Sigmoid colon (tissue), 7 donors: ENCODE measurements around the gene SLC35G1. TPM values are rescaled to one million over a fixed set of nuclear protein-coding genes. Genes with fewer than 3 reads are reported as not detected.

ENCODE experiments used
- DNase-seq: peaks from one replicate; pipeline ENCODE4 v3.0.0-alpha.2; 2019
- H3K27ac ChIP-seq, 4 donors: fragments of 200-600 bp; sonication (generic); one replicate each; pipeline ENCODE4 v1.5.1; 2016 to 2019; ENCODE audit warnings: mild to moderate bottlenecking in 1 of 4
- H3K27me3 ChIP-seq, 3 donors: fragments of 200-600 bp; sonication (generic); one replicate each; pipeline ENCODE4 v1.5.1; 2019; ENCODE audit warnings: mild to moderate bottlenecking in 1 of 3
- H3K36me3 ChIP-seq, 4 donors: fragments of 200-600 bp; sonication (generic); one replicate each; pipeline ENCODE4 v1.5.1; 2016 to 2019
- H3K4me1 ChIP-seq, 4 donors: fragments of 200-600 bp; sonication (generic); one replicate each; pipeline ENCODE4 v1.5.1; 2017 to 2019
- H3K4me3 ChIP-seq, 4 donors: fragments of 200-600 bp; sonication (generic); one replicate each; pipeline ENCODE4 v1.5.1; 2017 to 2019; ENCODE audit warnings: mild to moderate bottlenecking in 2 of 4, moderate library complexity in 1 of 4
- H3K9me3 ChIP-seq, 4 donors: fragments of 200-600 bp in 3 of 4; sonication (generic) in 3 of 4; one replicate each; pipeline versions ENCODE4 v1.5.1 to v1.6.1; 2013 to 2019
- CTCF ChIP-seq, 4 experiments: fragments of 450-650 bp in 3 of 4; fragments of 200-600 bp in 1 of 4; IDR thresholded peaks; one replicate each; pipeline ENCODE4 v1.5.1; 2016 to 2019; ENCODE audit warnings: antibody characterized with exemption in 4 of 4, mild to moderate bottlenecking in 3 of 4, moderate library complexity in 2 of 4
- EP300 ChIP-seq, 4 donors: sonication (generic); formaldehyde crosslinking; IDR thresholded peaks; one replicate each; pipeline ENCODE4 v1.6.1; 2017; ENCODE audit warnings: antibody characterized with exemption in 4 of 4
- POLR2A ChIP-seq, 2 donors: fragments of 450-650 bp; IDR thresholded peaks; one replicate each; pipeline ENCODE4 v1.6.1; 2016; ENCODE audit warnings: antibody characterized with exemption in 2 of 2, mild to moderate bottlenecking in 2 of 2, moderate library complexity in 2 of 2
- POLR2AphosphoS5 ChIP-seq, 4 donors: sonication (generic); formaldehyde crosslinking; IDR thresholded peaks; one replicate each; pipeline ENCODE4 v1.6.1; 2017; ENCODE audit warnings: antibody characterized with exemption in 4 of 4
- WGBS, 2 donors: extraction: QIAGEN DNeasy Blood & Tissue Kit; methylation state at CpG; one replicate each; pipeline ENCODE4 v1.1.7; 2013; 5-methylcytosine and 5-hydroxymethylcytosine counted together
- intact Hi-C: fragments of 100-400 bp; cut with DNase I; formaldehyde crosslinking; loops from one replicate; pipeline ENCODE4 v1.15.1; 2023
- polyA plus RNA-seq, 3 donors: library from polyadenylated mRNA; stranded (reverse); fragments of 200-250 nt; gene quantifications; one replicate each; pipeline ENCODE4 v1.2.3, GENCODE V29; 2013
- total RNA-seq, 4 donors: library from RNA; depleted of rRNA; stranded (reverse); fragments of >200 nt; gene quantifications; one replicate each; pipeline ENCODE4 v1.1.0, GENCODE V29; 2016
- donor health status: healthy with polysubstance abuse.
- donor health status: Bipolar disorder and iron deficiency.
- donor health status: healthy.

The SLC35G1 gene
- total and polyA plus RNA-seq, 7 donors, result 2.2 to 12.6 (median 6.0) TPM

- Histone ChIP-seq H3K27me3 (no peaks in the 10 kb centered on the region), H3K4me3 (no peak overlapping the region), H3K9me3 (no peaks in the 10 kb centered on the region), H3K27ac (no peak overlapping the region), H3K36me3 (no peaks in the 10 kb centered on the region), H3K4me1 (no peaks in the 10 kb centered on the region)
- TF ChIP-seq EP300 (IDR thresholded peaks at IDR 0.05) (no peak), CTCF (IDR thresholded peaks at IDR 0.05) (no peak), POLR2AphosphoS5 (IDR thresholded peaks at IDR 0.05) (no peak), POLR2A (IDR thresholded peaks at IDR 0.05) (no peak)
- intact Hi-C loops, result no loop called here
- no peak for DNase-seq
These were observed 17.4 kb upstream of the SLC35G1 start for GRCh38 chr10:93876381-93876780.

DNA sequence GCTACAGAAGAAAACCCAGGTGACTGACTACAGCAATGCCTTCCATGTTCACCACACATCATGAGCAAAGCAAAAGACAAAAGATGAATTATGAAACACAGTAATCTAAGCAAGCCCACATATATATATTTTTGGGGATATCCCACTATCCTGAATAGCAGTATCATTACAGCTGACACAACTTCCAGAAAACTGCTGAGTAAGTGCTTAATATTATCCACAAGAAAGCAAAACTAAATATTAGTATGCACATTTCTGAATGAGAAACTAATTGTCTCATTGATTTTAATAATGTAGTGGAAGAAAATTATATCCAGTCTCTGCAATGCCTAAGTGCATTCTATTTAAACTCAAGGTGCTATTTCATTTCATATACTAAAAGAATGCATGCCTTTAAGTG, 14.5 kb upstream of the SLC35G1 start:
- intact Hi-C loops, result no loop called here
- no peak for TF ChIP-seq POLR2AphosphoS5 (IDR thresholded peaks at IDR 0.05)
- TF ChIP-seq EP300 (IDR thresholded peaks at IDR 0.05), result no peak
- no peak for TF ChIP-seq POLR2A (IDR thresholded peaks at IDR 0.05)
- no peak for TF ChIP-seq CTCF (IDR thresholded peaks at IDR 0.05)

DNA sequence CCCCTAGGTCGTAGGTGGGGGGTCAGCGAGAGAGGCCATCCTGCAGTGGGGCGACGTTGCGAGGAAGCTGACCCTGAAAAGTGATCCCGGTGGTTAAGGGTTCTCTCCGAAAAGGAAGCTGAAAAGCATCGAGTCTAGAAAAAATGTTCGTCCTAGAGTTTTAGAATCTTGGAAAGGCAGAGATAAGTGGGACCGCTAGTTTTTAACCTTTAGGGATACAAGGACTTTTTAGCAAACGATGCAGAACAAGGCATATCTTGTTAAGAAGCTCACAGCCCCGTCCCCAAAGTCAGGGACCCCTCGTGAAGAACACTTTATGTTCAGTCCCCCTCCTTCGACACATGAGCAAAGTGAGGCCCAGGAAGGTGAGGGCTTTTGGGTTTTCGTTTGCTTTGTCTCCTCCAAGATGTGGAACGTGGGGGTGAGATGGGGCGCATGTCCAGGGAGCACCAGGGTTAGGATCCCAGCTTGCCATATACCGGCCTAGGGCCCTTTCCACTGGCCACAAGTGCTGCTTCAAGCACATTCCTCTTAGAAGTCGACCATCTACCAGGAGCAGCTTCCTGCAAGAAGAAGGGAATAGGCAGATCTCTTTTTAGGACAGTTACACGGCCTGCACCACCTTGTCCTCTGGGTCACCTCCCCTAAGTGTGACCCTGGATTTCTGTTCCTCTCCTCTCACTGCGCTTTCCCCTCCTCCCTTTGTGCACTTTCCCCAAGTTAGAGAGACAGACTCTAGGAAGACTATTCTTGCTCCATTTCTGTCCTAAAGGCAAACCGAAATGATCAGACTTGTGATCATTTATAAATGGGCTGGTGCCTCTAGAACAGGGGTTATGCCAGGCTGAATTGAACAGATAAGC, 969 bp downstream of the SLC35G1 start:
- no peaks in the 10 kb centered on the region for H3K36me3 ChIP-seq
- H3K27me3 ChIP-seq, result no peaks in the 10 kb centered on the region
- peaks cover 0 to 17% (median 11%) of the 10 kb centered on the region in 4 donors for H3K4me1 ChIP-seq
- no peak for DNase-seq
- peak overlapping the region; percentile 67 to 86 (median 70) for H3K4me3 ChIP-seq
- no peaks in the 10 kb centered on the region for H3K9me3 ChIP-seq
- TF ChIP-seq CTCF (IDR thresholded peaks at IDR 0.05) (no peak), POLR2AphosphoS5 (IDR thresholded peaks at IDR 0.05) (no peak), POLR2A (IDR thresholded peaks at IDR 0.05) (no peak), EP300 (IDR thresholded peaks at IDR 0.05) (no peak)
- intact Hi-C loops, result no loop called here
- 34 to 48% methylated on average over 22 of the region's 22 CpGs for WGBS, 2 donors
- peak overlapping the region; percentile 65 to 71 (median 68) for H3K27ac ChIP-seq

More for the DNA sequence above, 14.5 kb upstream of the SLC35G1 start:
- no peak for DNase-seq
- no peaks in the 10 kb centered on the region for H3K27me3 ChIP-seq
- no peak overlapping the region for H3K4me3 ChIP-seq
- H3K4me1 ChIP-seq, result no peaks in the 10 kb centered on the region
- no peaks in the 10 kb centered on the region for H3K36me3 ChIP-seq
- no peak overlapping the region for H3K27ac ChIP-seq
- H3K9me3 ChIP-seq, result no peaks in the 10 kb centered on the region

- intact Hi-C loops, result no loop called here
- Histone ChIP-seq H3K9me3 (no peaks in the 10 kb centered on the region), H3K4me3 (no peak overlapping the region), H3K4me1 (peaks cover 0 to 17% (median 11%) of the 10 kb centered on the region in 4 donors), H3K27me3 (no peaks in the 10 kb centered on the region), H3K36me3 (no peaks in the 10 kb centered on the region), H3K27ac (no peak overlapping the region)
- DNase-seq, result no peak
- TF ChIP-seq CTCF (IDR thresholded peaks at IDR 0.05) (no peak), POLR2AphosphoS5 (IDR thresholded peaks at IDR 0.05) (no peak), EP300 (IDR thresholded peaks at IDR 0.05) (no peak), POLR2A (IDR thresholded peaks at IDR 0.05) (no peak)
- 70 to 90% methylated on average over 4 of the region's 4 CpGs for WGBS, 2 donors
These were observed 3.4 kb downstream of the SLC35G1 start for GRCh38 chr10:93897070-93897780.
